DMS 273 (cell line): ENCODE measurements around the gene RALA.
"Not testable (repeated sequence)": the region's sequence is repeated elsewhere in the genome, so short reads cannot be mapped to it uniquely, and the experiment has no call there.

Experiments used
- DNase-seq: peaks from one replicate; lab custom pipeline; 2025; ENCODE audit not compliant: unreplicated experiment; lab: John Stamatoyannopoulos, UW

RALA gene

DNA sequence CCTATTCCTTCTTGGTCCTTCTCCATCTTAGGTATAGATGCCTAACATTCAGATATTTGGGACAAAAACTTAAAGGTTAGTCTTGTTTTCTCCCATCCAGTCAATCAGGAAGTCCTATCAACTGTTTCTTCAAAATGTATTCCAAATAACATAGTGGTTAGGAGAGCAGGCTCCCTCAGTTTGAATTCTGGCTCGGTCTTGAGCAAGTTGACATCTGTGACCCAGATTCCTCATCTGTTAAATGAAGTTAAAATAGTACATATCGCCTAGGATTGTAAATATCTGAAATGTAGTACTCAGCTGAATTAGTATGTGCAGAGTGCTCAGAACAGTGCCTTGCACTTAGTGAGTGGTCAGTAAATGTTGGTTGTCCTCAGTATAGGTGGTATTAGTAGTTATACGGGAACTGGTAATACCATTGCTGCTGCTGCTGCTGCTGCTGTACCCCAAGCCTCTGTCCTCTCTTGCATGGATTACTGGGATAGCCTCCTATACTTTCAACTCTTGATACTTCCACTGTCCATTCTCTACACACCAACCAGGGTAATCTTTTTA is 58.6 kb downstream of the RALA start:
- peak; percentile 26 for DNase-seq

DNA sequence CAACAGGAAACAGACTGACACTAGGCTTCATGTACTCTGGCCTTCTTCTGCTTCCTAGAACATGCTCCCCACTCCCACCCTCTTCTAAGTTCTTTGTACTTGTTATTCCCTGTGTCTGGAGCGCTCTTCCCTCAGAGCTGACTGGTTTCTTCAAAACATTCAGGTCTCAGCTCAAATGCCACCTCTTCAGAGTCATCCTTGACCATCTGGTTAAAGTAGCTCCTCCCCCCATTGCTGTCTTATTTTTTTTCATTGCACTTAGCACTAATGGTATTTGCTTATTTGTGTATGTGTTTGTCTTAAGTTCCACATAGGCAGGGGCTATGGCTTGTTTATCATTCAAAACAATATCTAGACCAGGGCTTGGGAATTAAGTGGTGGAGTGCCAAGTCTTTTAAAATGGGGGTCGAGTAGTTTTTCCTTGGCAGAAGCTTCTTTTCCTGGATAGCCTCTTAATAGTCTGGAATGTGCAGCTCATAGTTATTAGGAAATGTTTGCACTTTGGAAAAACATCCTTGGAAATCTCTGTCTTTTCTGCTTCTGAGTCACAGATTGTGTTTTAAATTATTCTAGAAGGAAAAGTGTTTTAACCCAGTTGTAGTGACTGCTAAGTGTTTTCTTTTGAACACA is 60.0 kb downstream of the RALA start:
- peak; percentile 68 for DNase-seq

DNA sequence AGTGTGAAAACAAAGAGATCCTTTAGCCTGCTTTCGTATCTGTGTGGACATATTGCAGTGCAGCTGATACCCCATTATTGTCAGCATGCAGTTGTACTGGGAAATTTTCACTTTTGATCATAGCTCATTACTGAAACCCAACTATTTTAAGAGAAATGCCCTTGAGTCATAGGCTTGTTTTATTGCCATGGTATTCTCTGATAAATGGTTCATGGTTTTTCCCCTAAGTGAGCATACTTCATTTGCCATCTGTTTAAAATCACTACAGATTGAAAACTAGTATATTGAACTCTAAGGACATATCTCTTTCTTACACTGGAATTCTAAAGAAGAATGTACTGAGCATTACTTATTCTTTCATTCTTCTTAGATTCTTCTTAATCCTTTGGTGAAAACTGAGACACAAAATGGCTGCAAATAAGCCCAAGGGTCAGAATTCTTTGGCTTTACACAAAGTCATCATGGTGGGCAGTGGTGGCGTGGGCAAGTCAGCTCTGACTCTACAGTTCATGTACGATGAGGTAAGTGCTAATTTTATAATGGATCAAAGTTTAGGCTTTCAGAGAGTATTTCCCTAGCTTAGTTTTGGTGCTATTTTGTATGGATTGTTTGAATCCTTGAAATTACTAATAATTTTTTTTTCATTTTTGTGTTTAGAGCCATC is 63.0 kb downstream of the RALA start:
- no peak for DNase-seq

DNA sequence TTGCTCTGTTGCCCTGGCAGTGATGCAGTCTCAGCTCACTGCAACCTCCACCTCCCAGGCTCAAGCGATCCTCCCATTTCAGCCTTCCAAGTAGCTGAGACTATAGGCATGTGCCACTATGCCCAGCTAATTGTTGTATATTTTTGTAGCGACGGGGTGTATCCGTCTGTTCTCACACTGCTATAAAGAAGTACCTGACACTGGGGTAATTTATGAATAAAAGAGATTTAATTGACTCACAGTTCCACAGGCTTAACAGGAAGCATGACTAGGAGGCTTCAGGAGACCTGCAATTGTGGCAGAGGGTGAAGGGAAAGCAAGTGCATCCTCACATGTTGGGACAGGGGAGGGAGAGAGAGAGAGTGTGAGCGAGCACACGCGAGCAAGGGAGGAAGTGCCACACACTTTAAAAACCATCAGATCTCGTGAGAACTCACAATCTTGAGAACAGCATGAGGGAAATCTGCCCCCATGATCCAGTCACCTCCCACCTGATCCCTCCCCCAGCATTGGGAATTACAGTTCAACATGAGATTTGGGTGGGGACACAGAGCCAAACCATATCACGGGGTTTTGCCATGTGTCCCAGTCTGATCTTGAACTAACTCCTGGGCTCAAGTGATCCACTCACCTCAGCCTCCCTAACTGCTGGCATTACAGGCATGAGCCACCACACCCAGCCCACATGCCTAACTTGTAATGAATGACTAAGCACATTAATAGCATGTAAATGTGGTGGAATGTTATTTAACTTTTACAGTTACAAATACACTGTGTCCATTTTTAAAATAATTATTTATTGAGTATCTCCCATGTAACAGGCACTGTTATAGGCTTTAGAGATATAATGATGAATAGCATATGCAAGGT is 65.5 kb downstream of the RALA start:
- DNase-seq, result no peak

DNA sequence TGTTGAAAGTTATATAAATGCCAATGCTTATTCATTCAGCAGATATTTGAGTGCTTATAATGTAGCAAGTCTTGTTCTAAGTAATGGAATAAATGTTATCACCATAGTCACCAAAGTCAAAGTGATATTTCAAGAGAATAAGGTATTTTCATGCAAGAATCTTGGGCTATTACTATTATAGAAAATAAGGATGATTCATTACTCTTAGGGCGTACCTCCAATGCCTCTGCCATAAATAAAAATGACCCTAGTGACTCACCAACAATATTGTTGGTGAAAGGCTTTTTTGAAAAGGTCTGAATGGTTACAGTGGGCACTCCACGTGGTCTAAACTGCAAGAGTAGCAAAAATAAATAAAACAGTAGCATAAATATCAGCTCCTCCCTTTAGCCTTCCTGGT is 68.4 kb downstream of the RALA start:
- DNase-seq, result no peak

DNA sequence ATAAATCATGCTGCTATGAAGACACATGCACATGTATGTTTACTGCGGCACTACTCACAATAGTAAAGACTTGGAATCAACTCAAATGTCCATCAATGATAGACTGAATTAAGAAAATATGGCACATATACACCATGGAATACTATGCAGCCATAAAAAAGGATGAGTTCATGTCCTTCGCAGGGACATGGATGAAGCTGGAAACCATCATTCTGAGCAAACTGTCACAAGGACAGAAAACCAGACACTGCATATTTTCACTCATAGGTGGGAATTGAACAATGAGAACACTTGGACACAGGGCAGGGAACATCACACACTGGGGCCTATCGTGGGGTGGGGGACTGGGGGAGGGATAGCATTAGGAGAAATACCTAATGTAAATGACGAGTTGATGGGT is 69.7 kb downstream of the RALA start:
- not testable (repeated sequence) for DNase-seq

DNA sequence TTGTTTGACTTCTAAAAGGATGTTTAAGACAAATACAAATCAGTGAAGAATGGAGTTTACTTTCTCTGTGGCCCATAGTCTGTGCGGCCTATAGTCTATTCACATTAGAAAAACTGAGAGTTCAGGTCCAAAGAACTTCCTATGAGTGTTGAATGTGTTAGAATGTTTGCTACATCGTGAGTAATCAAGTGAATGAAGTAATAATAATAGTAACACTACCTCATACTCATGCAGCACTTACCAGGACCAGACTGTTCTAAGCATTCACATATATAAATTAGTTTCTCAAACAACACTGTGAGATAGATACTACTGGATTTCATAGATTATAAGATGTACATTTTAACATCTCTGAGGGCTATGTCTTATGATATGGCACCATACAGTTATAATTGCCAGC is 70.4 kb downstream of the RALA start:
- DNase-seq, result no peak

DNA sequence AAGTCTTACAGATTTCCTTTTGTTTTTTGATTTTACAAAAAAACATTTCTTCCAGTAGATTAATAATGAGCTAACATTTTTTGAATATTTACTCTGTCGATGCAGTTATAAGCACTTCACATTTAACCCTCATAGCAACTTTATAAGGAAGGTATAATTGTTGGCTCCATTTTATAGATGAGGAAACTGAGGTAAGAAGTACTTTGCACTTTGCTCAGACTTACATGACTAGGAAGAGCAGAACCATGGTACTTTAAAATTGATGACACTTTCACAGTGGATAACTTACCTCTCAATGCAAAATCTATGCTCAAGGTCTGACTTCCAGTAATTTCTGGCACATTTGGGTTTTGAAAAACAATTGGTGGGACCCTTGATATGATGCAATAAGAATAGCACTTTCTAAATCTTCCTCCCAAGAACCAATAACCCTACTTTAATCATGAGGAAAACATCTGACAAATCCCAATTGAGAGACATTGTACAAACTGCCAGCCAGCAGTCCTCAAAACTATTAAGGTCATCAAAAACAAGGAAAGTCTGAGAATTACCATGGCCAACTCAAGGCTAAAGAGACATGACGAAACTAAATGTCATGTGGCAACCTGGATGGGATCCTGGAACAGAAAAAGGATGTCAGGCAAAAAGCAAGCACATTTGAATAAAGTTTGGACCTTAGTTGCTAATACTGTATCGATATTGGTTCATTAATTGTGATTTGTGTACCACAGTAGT is 72.6 kb downstream of the RALA start:
- no peak for DNase-seq

DNA sequence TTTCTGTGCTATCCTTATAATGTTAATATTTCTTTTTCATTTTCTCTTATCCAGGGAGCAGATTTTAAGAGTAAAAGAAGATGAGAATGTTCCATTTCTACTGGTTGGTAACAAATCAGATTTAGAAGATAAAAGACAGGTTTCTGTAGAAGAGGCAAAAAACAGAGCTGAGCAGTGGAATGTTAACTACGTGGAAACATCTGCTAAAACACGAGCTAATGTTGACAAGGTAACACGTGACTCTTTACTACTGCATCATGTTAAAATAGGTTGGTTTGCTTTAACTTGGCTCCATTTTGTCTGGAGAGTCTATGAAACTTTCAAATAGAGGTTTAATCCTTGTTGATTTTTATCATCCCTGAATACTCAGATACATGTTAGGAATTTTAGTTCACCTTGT is 73.3 kb downstream of the RALA start:
- DNase-seq, result no peak

DNA sequence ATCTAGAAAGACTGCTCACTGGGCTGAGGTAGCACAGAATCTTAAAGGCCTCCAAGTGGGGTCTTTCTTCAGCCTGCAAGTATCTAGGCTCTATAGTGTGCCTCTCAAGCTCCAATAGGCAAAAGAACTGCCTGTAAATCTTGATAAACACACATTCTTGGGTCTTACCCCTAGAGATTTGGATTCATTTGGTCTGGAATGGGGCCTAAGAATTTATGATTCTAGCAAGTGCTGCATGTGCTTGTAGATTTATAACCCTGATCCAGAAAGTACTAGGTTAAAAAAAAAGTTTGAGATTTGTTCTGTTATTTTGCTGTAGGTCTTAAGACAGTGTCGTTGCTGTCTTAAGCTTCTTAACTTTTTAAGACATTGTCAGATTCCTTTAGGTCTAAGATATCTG is 74.1 kb downstream of the RALA start:
- DNase-seq, result no peak

DNA sequence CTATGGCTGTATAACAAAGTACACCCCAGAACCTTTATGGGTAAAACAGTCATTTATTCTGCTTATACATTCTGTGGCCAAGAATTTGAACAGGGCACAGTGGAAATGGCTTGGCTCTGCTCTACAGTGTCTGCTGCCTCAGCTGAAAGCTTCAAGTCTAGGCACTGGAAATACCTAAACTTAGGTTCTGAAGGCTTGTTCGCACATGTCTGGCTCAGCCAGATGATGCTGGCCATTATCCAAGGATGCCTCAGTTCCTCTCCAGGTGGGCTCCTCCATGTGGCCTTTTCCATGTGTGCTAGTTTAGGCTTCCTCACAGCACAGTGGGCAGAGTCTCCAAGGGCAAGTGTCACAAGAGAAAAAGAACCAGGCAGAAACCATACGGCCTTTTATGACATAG is 76.8 kb downstream of the RALA start:
- peak; percentile 29 for DNase-seq

DNA sequence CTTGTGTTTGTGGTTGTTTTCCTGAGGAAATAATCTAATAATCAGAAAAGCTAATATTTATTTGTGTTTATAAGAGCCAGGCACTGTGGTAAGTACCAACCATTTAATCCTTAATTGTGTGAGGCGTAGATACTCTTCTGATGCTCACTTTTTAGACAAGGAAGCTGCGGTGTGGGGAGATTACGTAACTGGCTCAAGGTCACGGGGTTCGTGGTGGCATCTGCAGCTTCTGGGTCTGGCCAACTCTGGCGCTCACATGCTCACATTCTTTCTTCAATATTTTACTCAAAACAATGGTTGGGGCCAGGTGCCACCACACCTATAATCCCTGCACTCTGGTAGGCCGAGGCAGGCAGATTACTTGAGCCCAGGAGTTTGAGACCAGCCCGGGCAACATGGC is 77.6 kb downstream of the RALA start:
- no peak for DNase-seq

DNA sequence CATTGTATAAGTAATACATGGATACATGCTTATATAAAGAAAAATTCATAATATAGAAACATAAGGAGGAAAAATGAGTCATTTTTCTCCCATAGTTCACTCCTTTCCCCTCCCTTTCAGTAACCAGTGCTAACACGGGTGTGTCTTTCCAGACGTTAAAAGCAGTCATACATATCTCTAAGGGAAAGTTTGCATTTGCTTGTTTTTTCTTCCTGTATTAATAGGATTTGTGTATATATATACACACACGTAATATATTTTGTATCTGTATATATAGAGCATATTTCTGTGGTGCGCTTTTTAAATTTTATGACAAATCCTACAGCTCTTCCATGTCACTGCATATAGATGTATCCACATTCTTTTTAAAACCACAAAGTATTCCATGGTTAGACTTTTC is 78.8 kb downstream of the RALA start:
- no peak for DNase-seq

DNA sequence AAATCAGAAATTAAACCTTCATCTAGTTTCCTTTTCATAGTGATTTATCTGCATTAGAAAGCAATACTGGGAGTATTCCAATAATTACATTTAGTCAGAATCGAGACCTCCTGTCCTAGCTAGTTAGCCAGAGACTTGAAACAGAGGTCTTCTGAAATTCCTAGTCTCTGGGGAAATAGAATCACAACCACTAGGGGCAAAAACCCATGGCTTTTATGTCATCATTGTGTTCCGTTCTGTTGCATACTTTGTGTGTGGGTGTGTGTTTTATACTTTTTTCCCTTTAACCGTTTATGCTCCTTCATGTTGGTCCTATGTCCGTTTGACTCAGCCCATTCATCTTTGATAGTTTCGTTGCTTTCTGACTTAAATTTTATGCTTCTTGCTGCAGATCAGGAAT is 79.8 kb downstream of the RALA start:
- DNase-seq, result peak; percentile 35

DNA sequence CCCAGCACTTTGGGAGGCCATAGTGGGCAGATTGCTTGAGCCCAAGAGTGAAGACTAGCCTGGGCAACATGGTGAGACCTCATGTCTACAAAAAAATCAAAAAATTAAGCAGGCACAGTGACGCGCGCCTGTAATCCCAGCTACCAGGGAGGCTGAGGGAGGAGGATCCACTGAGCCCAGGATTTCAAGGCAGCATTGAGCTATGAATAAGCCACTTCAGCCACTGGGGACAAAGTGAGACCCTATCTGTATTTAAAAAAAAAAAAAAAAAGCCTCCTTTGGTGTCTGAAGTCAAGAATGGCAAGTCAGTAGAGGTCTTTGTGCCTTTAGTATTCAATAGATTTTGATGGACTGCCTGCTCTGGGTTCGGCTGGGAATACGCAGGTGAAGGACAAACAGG is 85.7 kb downstream of the RALA start:
- DNase-seq, result peak; percentile 17

DNA sequence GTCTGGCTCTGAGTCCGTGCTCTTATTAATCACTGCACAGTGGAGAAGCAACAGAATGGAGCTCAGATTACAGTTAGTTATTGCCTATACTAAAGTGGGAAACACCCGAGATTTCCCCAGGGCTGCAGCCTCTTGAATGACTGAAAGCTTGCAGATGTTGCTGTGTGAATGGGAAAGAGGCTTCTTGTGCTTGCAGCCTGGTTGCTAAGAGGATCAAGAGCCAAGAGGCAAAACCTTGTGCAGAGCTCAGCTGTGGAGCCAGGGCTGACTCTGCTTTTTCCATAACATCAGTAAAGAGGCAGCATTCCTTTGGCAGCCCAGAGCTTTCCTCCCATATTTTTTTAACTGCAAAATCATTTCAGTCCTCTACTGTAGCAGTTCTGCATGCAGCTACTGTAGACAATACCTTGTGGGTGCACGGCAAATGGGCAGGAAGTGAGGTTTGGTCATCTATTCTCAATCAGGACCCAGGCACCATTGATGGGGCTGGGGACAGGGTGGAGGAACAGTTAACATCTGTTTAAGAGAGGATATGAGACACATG is 86.5 kb downstream of the RALA start:
- DNase-seq, result peak; percentile 89

DNA sequence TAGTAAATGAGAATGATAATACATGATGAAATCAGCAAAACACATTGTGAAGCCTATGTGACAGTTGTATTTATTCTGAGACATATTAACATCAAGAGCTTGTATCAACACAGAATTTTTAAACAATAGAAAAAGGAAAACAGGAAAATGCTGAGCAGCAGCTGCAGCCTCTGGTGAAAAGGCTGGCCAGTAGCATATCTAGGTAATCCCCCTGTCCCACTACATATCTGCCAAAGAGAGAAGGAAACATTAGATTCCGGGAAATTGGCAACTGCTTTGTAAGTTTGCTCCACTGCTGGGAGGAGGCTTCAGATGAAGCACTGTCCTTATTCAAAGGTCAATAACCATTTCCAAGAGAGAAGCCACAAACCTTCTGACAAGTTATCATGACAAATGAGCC is 89.4 kb downstream of the RALA start:
- DNase-seq, result no peak

DNA sequence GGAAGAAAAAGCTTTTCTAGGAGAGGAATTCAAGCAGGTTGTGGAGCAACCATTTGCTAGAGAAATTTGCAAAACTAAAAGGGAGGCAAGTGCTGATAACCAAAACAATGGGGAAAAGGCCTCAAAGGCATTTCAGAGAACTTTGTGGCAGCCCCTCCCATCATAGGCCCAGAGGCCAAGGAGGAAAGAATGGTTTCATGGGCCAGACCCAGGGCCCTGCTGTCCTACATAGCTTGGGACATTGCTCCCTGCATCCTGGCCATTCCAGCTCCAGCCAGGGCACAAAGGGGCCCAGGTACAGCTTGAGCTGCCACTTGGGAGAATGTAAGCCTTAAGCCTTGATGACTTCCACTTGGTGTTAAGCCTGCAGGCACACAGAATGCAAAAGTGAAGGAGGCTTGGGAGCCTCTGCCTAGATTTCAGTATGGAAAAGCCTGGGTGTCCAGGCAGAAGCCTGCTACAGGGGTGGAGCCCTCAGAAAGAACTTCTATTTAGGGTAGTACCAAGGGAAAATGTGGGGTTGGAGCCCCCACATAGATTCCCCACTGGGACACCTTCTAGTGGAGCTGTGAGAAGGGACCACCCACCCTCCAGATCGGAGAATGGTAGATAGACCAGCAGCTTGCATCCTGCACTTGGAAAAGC is 91.2 kb downstream of the RALA start:
- DNase-seq, result peak; percentile 26

DNA sequence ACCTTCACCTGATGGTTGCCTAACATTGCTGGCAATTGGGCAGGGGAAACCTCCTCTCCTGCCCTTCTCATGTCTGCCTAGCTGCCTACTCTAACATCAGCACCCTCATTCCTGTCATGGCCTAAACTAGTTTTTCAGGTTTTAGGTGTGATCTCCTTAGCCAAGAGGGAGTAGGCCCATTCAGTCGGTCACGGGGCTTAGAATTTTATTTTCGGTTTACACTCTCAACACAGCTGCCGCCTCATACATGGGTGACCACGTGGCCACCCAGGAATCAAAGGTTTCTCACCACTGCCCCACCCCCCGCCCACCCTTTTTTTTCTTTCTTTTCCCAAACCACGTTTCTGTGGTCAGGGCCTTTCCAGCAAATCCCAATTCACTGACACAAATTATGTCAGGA is 97.2 kb downstream of the RALA start:
- no peak for DNase-seq

DNA sequence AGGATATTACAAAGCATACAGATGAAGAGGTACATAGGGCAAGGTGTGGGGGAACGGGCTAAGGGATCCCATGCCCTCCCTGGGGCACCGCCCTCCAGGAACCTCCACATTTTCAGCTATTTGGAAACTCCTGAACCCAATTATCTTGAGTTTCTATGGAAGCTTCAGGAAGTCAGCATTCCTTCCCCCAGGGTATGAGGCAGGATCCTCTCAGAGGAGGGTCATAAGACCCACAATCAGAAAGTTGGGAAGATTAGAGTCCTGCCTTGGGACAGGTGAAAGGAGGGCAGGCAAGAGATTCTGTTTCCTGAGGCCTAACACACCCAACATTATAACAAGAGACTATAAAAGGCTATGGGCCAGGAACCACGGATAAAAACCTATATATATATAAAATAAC is 98.0 kb downstream of the RALA start:
- DNase-seq, result no peak
